Kidney epithelial cell (primary cell): ENCODE measurements around the gene MPRIP. TPM values are rescaled to one million over a fixed set of nuclear protein-coding genes. Genes with fewer than 3 reads are reported as not detected.

Source experiments
- DNase-seq: peaks from one replicate; pipeline ENCODE4 v3.0.0-alpha.2; 2010; ENCODE audit warnings: low read depth
- H3K27me3 ChIP-seq: 2 replicates; pipeline ENCODE4 v1.6.0; 2011; ENCODE audit warnings: low read length; ENCODE audit not compliant: control insufficient read depth, insufficient read depth
- H3K36me3 ChIP-seq: 2 replicates; pipeline ENCODE4 v1.5.1; 2011; ENCODE audit warnings: low read length; ENCODE audit not compliant: control insufficient read depth, insufficient read depth
- H3K4me3 ChIP-seq: 2 replicates; pipeline ENCODE4 v1.5.1; 2011; ENCODE audit warnings: low read depth, mild to moderate bottlenecking, control low read depth, low read length
- CTCF ChIP-seq: IDR thresholded peaks from 2 replicates; pipeline ENCODE4 v1.5.1; 2011; ENCODE audit warnings: mild to moderate bottlenecking, moderate library complexity, low read length, control low read depth, inconsistent platforms; ENCODE audit not compliant: insufficient read depth, poor library complexity, severe bottlenecking
- total RNA-seq: library from RNA; depleted of rRNA; stranded (reverse); fragments of >200 nt; gene quantifications from 2 replicates; pipeline ENCODE4 v1.2.3, GENCODE V29; 2015

MPRIP gene
- total RNA-seq, 1 donor from 2014 or later: 99.6 TPM

- no peak for DNase-seq
- H3K4me3 ChIP-seq: no peak overlapping the region
- H3K27me3 ChIP-seq: no peaks in the 10 kb centered on the region
- TF ChIP-seq CTCF: no peak
- H3K36me3 ChIP-seq: peaks cover 10% of the 10 kb centered on the region
Measured at GRCh38 chr17:17149520-17150447, 107.5 kb downstream of the MPRIP start.

DNA sequence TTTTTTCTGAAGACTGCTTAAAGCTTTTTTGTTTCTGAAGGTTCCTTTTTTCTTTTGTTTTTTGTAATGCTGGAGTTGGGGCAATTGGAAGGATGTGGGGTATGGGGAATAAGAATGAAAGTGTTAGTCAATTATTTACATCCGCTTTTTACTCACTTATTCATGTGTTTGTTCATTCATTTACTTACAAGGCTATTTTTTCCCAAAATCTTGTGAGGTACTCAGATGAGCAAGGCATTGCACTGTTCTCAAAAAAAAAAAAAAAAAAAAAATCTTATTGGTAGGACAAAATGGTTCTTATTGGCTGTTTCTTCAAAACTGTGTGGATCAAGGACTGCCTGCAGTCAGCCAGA lies 108.2 kb downstream of the MPRIP start:
- Histone ChIP-seq H3K36me3 (peaks cover 10% of the 10 kb centered on the region), H3K4me3 (no peak overlapping the region), H3K27me3 (no peaks in the 10 kb centered on the region)
- no peak for DNase-seq
- no peak for TF ChIP-seq CTCF

DNA sequence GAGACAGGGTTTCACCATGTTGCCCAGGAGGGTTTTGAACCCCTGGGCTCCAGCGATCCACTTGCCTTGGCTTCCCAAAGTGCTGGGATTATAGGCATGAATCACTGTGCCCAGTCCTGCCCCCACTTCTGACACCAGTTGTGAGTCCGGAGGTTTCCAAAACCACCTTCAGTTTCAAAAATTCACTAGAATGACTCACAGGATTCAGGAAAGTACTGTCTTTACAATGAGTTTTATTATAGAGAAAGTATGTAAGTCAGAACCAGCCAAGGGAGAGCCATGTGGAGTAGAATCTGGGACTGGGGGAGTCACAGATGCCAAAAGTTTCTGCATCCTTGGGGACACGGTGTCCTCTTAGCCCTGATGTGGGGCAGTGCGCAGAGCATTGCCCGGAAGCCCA lies 108.8 kb downstream of the MPRIP start:
- DNase-seq: peak; percentile 57
- TF ChIP-seq CTCF: no peak
- H3K36me3 ChIP-seq: peaks cover 10% of the 10 kb centered on the region
- no peaks in the 10 kb centered on the region for H3K27me3 ChIP-seq
- no peak overlapping the region for H3K4me3 ChIP-seq

DNA sequence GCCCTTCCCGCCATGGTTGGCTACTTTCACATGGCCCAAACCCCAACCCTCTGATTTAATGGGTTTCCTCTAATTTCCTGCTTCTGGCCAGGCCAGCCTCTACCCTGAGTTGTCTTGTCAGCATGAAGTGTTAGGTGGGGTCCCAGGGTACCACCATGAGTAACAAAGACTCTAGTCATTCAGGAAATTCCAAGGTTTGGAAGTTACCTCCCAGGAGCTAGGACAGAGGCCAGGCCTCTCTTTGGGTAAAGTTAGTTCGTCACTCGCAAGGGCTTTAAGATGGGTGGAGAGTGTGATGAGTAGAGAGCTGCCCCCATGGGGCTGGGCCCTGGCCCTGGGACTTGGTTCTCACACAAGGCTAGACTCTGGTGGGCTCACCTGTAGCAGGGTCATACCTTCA lies 109.3 kb downstream of the MPRIP start:
- DNase-seq: no peak

DNA sequence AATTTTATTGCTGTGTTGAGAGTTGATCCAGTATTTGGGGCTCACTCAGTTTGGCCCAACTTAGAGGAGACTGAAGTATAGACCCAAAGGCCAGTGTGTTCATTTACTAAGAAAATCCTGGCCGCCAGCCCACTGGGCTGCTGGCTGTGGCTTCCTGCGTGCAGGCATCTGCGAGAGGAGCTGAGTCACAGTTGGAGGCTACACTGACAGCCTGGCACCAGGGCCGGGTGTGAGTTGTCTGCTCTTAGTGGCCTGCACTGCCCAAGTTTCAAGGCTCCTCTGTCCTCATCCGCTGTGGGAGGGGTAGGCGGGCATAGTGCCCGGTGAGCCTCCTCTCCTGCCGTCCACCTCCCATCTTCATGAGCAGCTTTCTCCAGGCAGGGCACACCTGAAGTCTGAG lies 109.7 kb downstream of the MPRIP start:
- TF ChIP-seq CTCF: no peak
- H3K4me3 ChIP-seq: no peak overlapping the region
- DNase-seq: peak; percentile 72
- peaks cover 6% of the 10 kb centered on the region for H3K36me3 ChIP-seq
- no peaks in the 10 kb centered on the region for H3K27me3 ChIP-seq

More for the DNA sequence above, 109.3 kb downstream of the MPRIP start:
- no peak for TF ChIP-seq CTCF
- Histone ChIP-seq H3K36me3 (peaks cover 8% of the 10 kb centered on the region), H3K4me3 (no peak overlapping the region), H3K27me3 (no peaks in the 10 kb centered on the region)

DNA sequence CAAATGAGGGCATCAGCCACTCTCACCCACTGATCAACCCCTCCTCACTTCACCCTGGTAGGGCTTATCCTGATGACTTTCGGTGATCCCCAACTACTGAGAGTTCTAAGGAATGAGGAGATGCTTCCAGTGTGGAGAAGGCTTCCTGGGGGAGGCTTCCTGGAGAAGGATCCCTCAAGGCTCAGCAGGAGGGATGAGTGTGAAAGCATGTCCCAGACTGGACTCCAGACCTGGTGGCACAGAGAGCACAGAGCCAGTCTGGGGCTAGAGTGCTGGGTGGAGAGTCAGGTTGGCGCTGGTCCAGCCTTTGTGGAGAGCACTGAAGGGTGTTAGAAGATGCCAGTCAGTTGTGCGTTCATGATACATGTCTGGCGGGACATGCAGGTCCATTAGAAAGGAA lies 110.1 kb downstream of the MPRIP start:
- Histone ChIP-seq H3K4me3 (no peak overlapping the region), H3K36me3 (peaks cover 3% of the 10 kb centered on the region), H3K27me3 (no peaks in the 10 kb centered on the region)
- no peak for DNase-seq
- TF ChIP-seq CTCF: no peak
